SW 1271 (cell line): ENCODE results near the gene GNRHR.

Experiments used
- DNase-seq, 2 experiments: peaks; one replicate each; lab custom pipeline; 2025; lab: John Stamatoyannopoulos, UW

Gene GNRHR

GRCh38 chr4:67700116-67700737, 54.0 kb downstream of the GNRHR start:
- DNase-seq: peak in 1 of 2 experiments; percentile 62

GRCh38 chr4:67699603-67700002, 54.6 kb downstream of the GNRHR start:
- DNase-seq: no peak

- no peak for DNase-seq
These were observed 56.1 kb downstream of the GNRHR start for GRCh38 chr4:67697860-67698687.

GRCh38 chr4:67696061-67696460, 58.1 kb downstream of the GNRHR start:
- no peak for DNase-seq

- DNase-seq: no peak
These were observed 59.5 kb downstream of the GNRHR start for GRCh38 chr4:67694662-67695061.

GRCh38 chr4:67691328-67691727, 62.9 kb downstream of the GNRHR start:
- no peak for DNase-seq
